Common myeloid progenitor, CD34-positive (primary cell): Measurements from ENCODE around the gene PLXNA4.
"Not testable (repeated sequence)": the region's sequence is repeated elsewhere in the genome, so short reads cannot be mapped to it uniquely, and the experiment has no call there.

Source experiments
- CTCF ChIA-PET: fragments of 350-600 bp; sonication (Branson Sonifier 250); formaldehyde crosslinking; loops from one replicate; lab custom pipeline; 2021; ENCODE audit warnings: antibody characterized with exemption; lab: Charles Lee
- POLR2A ChIA-PET: fragments of 350-600 bp; sonication (Branson Sonifier 250); formaldehyde crosslinking; loops from one replicate; lab custom pipeline; 2021; ENCODE audit warnings: antibody characterized with exemption; lab: Charles Lee
- DNase-seq, 3 donors: peaks; one replicate each; pipeline versions ENCODE4 v3.0.0 to v3.0.0-alpha.2; 2013
- H3K27ac ChIP-seq, 2 experiments: 1 replicate in 1 of 2; 2 replicates in 1 of 2; pipeline ENCODE4 v1.7.0; 2013; ENCODE audit warnings: inconsistent platforms in 2 of 2, low read length in 2 of 2, mild to moderate bottlenecking in 2 of 2, low read depth in 1 of 2, moderate library complexity in 1 of 2; ENCODE audit not compliant: severe bottlenecking in 2 of 2, insufficient read depth in 1 of 2, poor library complexity in 1 of 2
- H3K27me3 ChIP-seq, 5 experiments: replicated peaks in 2 of 5; 1 replicate in 3 of 5; 2 replicates in 2 of 5; pipeline versions ENCODE4 v1.6.1 to v1.7.0; 2013; ENCODE audit warnings: low read length in 4 of 5, mild to moderate bottlenecking in 2 of 5, moderate library complexity in 2 of 5, inconsistent platforms in 1 of 5; ENCODE audit not compliant: insufficient read depth in 5 of 5, control insufficient read depth in 4 of 5
- H3K36me3 ChIP-seq, 4 experiments: 1 replicate in 2 of 4; 2 replicates in 2 of 4; pipeline versions ENCODE4 v1.6.1 to v1.7.0; 2013; ENCODE audit warnings: low read length in 3 of 4, control low read depth in 1 of 4, mild to moderate bottlenecking in 1 of 4; ENCODE audit not compliant: control insufficient read depth in 4 of 4, insufficient read depth in 4 of 4
- H3K4me1 ChIP-seq, 4 experiments: 1 replicate in 3 of 4; 2 replicates in 1 of 4; pipeline versions ENCODE4 v1.6.1 to v1.7.1; 2013; ENCODE audit warnings: low read length in 3 of 4, mild to moderate bottlenecking in 3 of 4, control low read depth in 1 of 4, inconsistent platforms in 1 of 4, moderate library complexity in 1 of 4; ENCODE audit not compliant: control insufficient read depth in 4 of 4, insufficient read depth in 4 of 4; ENCODE audit errors: control extremely low read depth in 1 of 4
- H3K4me3 ChIP-seq, 7 experiments: 1 replicate in 4 of 7; 2 replicates in 3 of 7; pipeline versions ENCODE4 v1.5.1 to v1.7.0; 2013; ENCODE audit warnings: mild to moderate bottlenecking in 7 of 7, low read length in 6 of 7, moderate library complexity in 6 of 7, inconsistent platforms in 2 of 7, low read depth in 2 of 7, control low read depth in 1 of 7; ENCODE audit not compliant: insufficient read depth in 4 of 7, control insufficient read depth in 1 of 7; ENCODE audit errors: extremely low read depth in 1 of 7
- H3K9me3 ChIP-seq, 5 experiments: 1 replicate in 4 of 5; 2 replicates in 1 of 5; pipeline versions ENCODE4 v1.6.1 to v1.7.1; 2013; ENCODE audit warnings: low read length in 4 of 5, mild to moderate bottlenecking in 2 of 5, inconsistent platforms in 1 of 5, low read depth in 1 of 5, moderate library complexity in 1 of 5; ENCODE audit not compliant: control insufficient read depth in 4 of 5, insufficient read depth in 2 of 5; ENCODE audit errors: control extremely low read depth in 1 of 5
- WGBS: methylation state at CpG from one replicate; pipeline ENCODE4 v1.1.5; 2013; ENCODE audit not compliant: insufficient coverage; 5-methylcytosine and 5-hydroxymethylcytosine counted together

The PLXNA4 gene

DNA sequence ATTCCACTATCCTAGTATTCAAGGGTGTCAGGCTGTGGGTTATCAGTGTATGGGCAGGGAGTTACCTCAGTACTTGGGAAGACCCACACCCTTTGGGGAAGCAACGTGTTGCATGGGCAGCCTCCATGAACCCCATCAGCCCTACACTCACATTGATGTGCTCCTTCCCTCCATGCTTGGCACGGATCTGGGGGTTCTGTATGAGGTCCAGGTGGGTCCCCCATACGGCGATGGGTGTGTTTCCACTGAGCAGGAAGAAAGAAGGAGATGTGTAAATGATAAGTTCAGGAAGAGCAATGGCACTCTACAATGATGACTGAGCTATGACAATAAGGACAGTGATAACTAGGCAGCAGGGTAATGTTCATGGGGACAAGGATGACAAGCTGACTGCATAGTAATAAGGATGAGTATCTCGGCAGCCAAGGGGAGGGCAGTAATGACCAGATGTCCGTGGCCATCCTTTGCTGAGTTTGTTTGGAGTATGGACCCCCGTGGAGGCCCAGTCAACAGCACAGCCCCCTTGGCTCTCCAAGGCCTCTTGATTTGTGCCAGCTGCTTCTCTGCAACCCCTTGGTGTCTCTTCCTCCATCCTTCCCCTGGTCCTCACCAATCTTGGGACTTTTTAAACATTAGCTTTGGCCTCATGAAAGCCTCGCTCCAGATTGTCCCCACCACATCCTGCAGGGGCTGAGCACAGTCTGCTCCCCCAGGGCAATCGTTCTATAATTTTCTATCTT lies 394.2 kb downstream of the PLXNA4 start:
- ChIA-PET POLR2A (no interaction called here), CTCF (no interaction called here)
- no peaks in the 10 kb centered on the region for H3K36me3 ChIP-seq
- H3K4me3 ChIP-seq = no peak overlapping the region
- H3K27me3 ChIP-seq = no peaks in the 10 kb centered on the region
- no peak overlapping the region for H3K27ac ChIP-seq
- no peak for DNase-seq
- no peaks in the 10 kb centered on the region for H3K4me1 ChIP-seq
- peaks cover 0 to 12% (median 5%) of the 10 kb centered on the region in 5 experiments for H3K9me3 ChIP-seq
- WGBS = 92% methylated on average over 7 of the region's 9 CpGs

DNA sequence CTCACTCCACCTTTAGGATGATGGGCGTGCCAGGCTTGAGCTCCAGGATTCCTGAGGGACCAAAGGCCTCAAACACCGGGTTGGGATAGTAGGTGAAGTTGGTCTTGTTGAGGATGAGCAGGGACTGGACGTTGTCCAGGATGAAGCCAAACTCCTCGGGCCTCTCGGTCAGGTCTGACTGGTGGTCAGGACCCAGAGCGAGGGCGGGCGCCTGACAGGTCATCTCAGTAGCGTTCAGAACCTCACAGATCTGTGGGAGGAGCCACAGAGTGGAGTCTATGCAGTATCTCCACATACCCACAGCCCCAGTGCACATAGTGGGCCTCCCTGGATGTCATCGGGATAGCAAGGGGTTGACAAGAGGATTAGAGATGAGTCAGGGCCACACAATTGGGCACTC lies 394.9 kb downstream of the PLXNA4 start:
- POLR2A ChIA-PET = no interaction called here
- CTCF ChIA-PET = no interaction called here
- WGBS = 90% methylated on average over 9 of the region's 10 CpGs
- Histone ChIP-seq H3K4me3 (no peak overlapping the region), H3K36me3 (no peaks in the 10 kb centered on the region), H3K27me3 (no peaks in the 10 kb centered on the region), H3K9me3 (peaks cover 0 to 6% (median 0%) of the 10 kb centered on the region in 5 experiments), H3K4me1 (no peaks in the 10 kb centered on the region), H3K27ac (no peak overlapping the region)
- no peak for DNase-seq

GRCh38 chr7:132180481-132180880 lies 395.8 kb downstream of the PLXNA4 start:
- H3K36me3 ChIP-seq = no peaks in the 10 kb centered on the region
- no peak for DNase-seq
- no peak overlapping the region for H3K4me3 ChIP-seq
- POLR2A ChIA-PET = no interaction called here
- no peak overlapping the region for H3K27ac ChIP-seq
- CTCF ChIA-PET = no interaction called here
- no peaks in the 10 kb centered on the region for H3K9me3 ChIP-seq
- H3K27me3 ChIP-seq = no peaks in the 10 kb centered on the region
- H3K4me1 ChIP-seq = no peaks in the 10 kb centered on the region
- 97% methylated on average over 8 of the region's 9 CpGs for WGBS

DNA sequence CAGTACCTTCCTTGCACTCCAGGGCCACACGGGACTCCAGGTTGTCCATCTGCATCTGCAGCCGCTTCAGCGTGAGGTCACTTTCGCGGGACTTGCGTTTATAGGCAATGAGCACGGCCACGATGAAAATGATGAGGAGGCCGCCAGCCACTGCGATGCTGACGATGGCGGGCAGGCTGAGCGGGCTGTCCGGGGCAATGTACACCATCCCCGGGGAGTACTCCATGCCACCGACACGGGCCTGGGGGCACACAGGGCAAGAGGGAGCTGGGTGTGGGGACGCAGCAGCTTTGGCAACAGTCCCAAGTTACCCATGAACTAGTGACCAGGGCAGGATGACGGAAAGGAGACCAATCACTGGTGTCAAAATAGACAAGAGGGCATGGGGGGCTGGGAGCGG lies 396.6 kb downstream of the PLXNA4 start:
- no peaks in the 10 kb centered on the region for H3K36me3 ChIP-seq
- H3K27me3 ChIP-seq = no peaks in the 10 kb centered on the region
- WGBS = 93% methylated on average over 18 of the region's 20 CpGs
- ChIA-PET POLR2A (no interaction called here), CTCF (no interaction called here)
- no peak for DNase-seq
- H3K9me3 ChIP-seq = no peaks in the 10 kb centered on the region
- no peaks in the 10 kb centered on the region for H3K4me1 ChIP-seq
- H3K27ac ChIP-seq = no peak overlapping the region
- H3K4me3 ChIP-seq = no peak overlapping the region

- CTCF ChIA-PET = no interaction called here
- no peak for DNase-seq
- Histone ChIP-seq H3K27ac (no peak overlapping the region), H3K36me3 (no peaks in the 10 kb centered on the region), H3K27me3 (no peaks in the 10 kb centered on the region), H3K4me3 (no peak overlapping the region), H3K4me1 (no peaks in the 10 kb centered on the region), H3K9me3 (no peaks in the 10 kb centered on the region)
- WGBS = 84% methylated on average over 8 of the region's 10 CpGs
- POLR2A ChIA-PET = no interaction called here
Observed at GRCh38 chr7:132179080-132179430, 397.2 kb downstream of the PLXNA4 start.

DNA sequence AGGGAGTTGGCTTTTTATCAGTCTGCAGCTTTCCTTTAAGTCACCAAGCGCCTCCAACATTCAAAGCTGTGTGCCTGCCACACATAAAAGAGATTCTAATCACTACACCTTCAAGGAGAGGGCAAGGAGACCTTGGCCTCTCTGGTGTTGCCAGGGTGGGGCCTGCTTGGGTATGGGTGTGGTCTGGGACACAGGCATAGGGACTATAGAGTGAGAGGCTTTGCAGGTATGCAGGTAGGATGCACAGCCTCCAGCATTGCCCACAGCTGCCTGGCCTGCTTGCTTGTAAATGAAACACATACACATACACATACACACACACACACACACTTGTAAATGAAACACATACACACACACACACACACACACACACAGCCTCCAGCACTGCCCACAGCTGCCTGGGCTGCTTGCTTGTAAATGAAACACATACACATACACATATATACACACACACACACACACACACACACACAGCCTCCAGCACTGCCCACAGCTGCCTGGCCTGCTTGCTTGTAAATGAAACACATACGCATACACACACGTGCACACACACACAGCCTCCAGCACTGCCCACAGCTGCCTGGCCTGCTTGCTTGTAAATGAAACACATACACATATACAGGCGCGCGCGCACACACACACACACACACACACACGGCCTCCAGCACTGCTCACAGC lies 397.7 kb downstream of the PLXNA4 start:
- H3K4me3 ChIP-seq, CTCF ChIA-PET, H3K9me3 ChIP-seq, DNase-seq, POLR2A ChIA-PET, H3K27me3 ChIP-seq, H3K36me3 ChIP-seq, H3K4me1 ChIP-seq, H3K27ac ChIP-seq: not testable (repeated sequence)
- WGBS = 60% methylated on average over 1 of the region's 8 CpGs

- WGBS = 100% methylated on average over 2 of the region's 10 CpGs
- ChIA-PET POLR2A (no interaction called here), CTCF (no interaction called here)
- H3K4me3 ChIP-seq = no peak overlapping the region
- no peaks in the 10 kb centered on the region for H3K27me3 ChIP-seq
- H3K4me1 ChIP-seq = no peaks in the 10 kb centered on the region
- no peak overlapping the region for H3K27ac ChIP-seq
- no peaks in the 10 kb centered on the region for H3K9me3 ChIP-seq
- DNase-seq = no peak
- no peaks in the 10 kb centered on the region for H3K36me3 ChIP-seq
Observed at GRCh38 chr7:132177708-132178401, 398.4 kb downstream of the PLXNA4 start.
